ENCODE results near the gene LCN10. TPM values are rescaled to one million over a fixed set of nuclear protein-coding genes. Genes with fewer than 3 reads are reported as not detected.

The LCN10 gene
- total RNA-seq, 6 donors from 2014 or later: 0.39 to 17.8 (median 2.2) TPM

GRCh38 chr9:136747161-136748060, 4.7 kb upstream of the LCN10 start:
- Histone ChIP-seq H3K36me3 (no peaks in the 10 kb centered on the region), H3K27ac (no peak overlapping the region), H3K4me1 (peaks cover 0 to 15% (median 8%) of the 10 kb centered on the region in 4 donors), H3K4me3 (no peak overlapping the region), H3K9me3 (peaks cover 0 to 5% (median 0%) of the 10 kb centered on the region in 4 donors), H3K27me3 (peaks cover 0 to 7% (median 2%) of the 10 kb centered on the region in 4 donors)
- ATAC-seq (ENCODE audit: low FRiP score in 2 of 2): no peak
- TF ChIP-seq POLR2AphosphoS5 (IDR thresholded peaks at IDR 0.05) (no peak), CTCF (IDR thresholded peaks at IDR 0.05) (no peak), EP300 (IDR thresholded peaks at IDR 0.05) (no peak), POLR2A (IDR thresholded peaks at IDR 0.05) (no peak)
- WGBS, 2 donors: 90 to 91% methylated on average over 22 of the region's 22 CpGs
- peak in 1 of 2 donors; percentile 53 for DNase-seq

- DNase-seq: peak in 1 of 2 donors; percentile 71
- peaks cover 0 to 15% (median 9%) of the 10 kb centered on the region in 4 donors for H3K27me3 ChIP-seq
- TF ChIP-seq EP300 (IDR thresholded peaks at IDR 0.05) (no peak), POLR2A (IDR thresholded peaks at IDR 0.05) (no peak), POLR2AphosphoS5 (IDR thresholded peaks at IDR 0.05) (no peak)
- no peak for ATAC-seq (ENCODE audit: low FRiP score in 2 of 2)
- H3K4me1 ChIP-seq: peaks cover 0 to 23% (median 16%) of the 10 kb centered on the region in 4 donors
- no peaks in the 10 kb centered on the region for H3K36me3 ChIP-seq
- peaks cover 0 to under 1% (median 0%) of the 10 kb centered on the region in 4 donors for H3K9me3 ChIP-seq
- no peak overlapping the region for H3K4me3 ChIP-seq
- WGBS, 2 donors: 93% methylated on average over 13 of the region's 18 CpGs; no CpG with 5 or more reads in 1 of the 2 donors
- H3K27ac ChIP-seq: peak overlapping the region in 1 of 4 donors; percentile 27
Measured at GRCh38 chr9:136746621-136747020, 3.9 kb upstream of the LCN10 start.

- ATAC-seq (ENCODE audit: low FRiP score in 2 of 2) (no peak), DNase-seq (no peak)
- H3K4me3 ChIP-seq: peak overlapping the region in 1 of 4 donors; percentile 29
- H3K9me3 ChIP-seq: no peaks in the 10 kb centered on the region
- TF ChIP-seq POLR2A (IDR thresholded peaks at IDR 0.05): no peak
- TF ChIP-seq POLR2AphosphoS5 (IDR thresholded peaks at IDR 0.05): no peak
- TF ChIP-seq EP300 (IDR thresholded peaks at IDR 0.05): no peak
- TF ChIP-seq CTCF (IDR thresholded peaks at IDR 0.05): no peak
- H3K4me1 ChIP-seq: peaks cover under 1 to 28% (median 21%) of the 10 kb centered on the region in 4 donors
- H3K27me3 ChIP-seq: peaks cover 0 to 20% (median 11%) of the 10 kb centered on the region in 4 donors
- WGBS, 2 donors: 47 to 51% methylated on average over 12 to 16 of the region's 22 CpGs
- no peaks in the 10 kb centered on the region for H3K36me3 ChIP-seq
- H3K27ac ChIP-seq: no peak overlapping the region
Measured at GRCh38 chr9:136746155-136746490, 3.4 kb upstream of the LCN10 start.

- WGBS, 2 donors: 68% methylated on average over 8 to 18 of the region's 23 CpGs
- ATAC-seq (ENCODE audit: low FRiP score in 2 of 2) (no peak), DNase-seq (peak in 1 of 2 donors; percentile 52)
- peak overlapping the region in 1 of 4 donors; percentile 0 for H3K27ac ChIP-seq
- no peaks in the 10 kb centered on the region for H3K9me3 ChIP-seq
- no peaks in the 10 kb centered on the region for H3K36me3 ChIP-seq
- TF ChIP-seq POLR2A (IDR thresholded peaks at IDR 0.05) (no peak), CTCF (IDR thresholded peaks at IDR 0.05) (no peak), EP300 (IDR thresholded peaks at IDR 0.05) (no peak), POLR2AphosphoS5 (IDR thresholded peaks at IDR 0.05) (no peak)
- peaks cover 0 to 26% (median 12%) of the 10 kb centered on the region in 4 donors for H3K27me3 ChIP-seq
- H3K4me1 ChIP-seq: peaks cover 4 to 33% (median 26%) of the 10 kb centered on the region in 4 donors
- peak overlapping the region in 1 of 4 donors; percentile 29 for H3K4me3 ChIP-seq
Measured at GRCh38 chr9:136745389-136746154, 2.8 kb upstream of the LCN10 start.

- WGBS, 2 donors: 82% methylated on average over 16 of the region's 18 CpGs; no CpG with 5 or more reads in 1 of the 2 donors
- H3K27me3 ChIP-seq: peaks cover 0 to 27% (median 12%) of the 10 kb centered on the region in 4 donors
- ATAC-seq (ENCODE audit: low FRiP score in 2 of 2) (no peak), DNase-seq (peak in 1 of 2 donors; percentile 53)
- TF ChIP-seq POLR2A (IDR thresholded peaks at IDR 0.05) (no peak), EP300 (IDR thresholded peaks at IDR 0.05) (no peak), POLR2AphosphoS5 (IDR thresholded peaks at IDR 0.05) (no peak), CTCF (IDR thresholded peaks at IDR 0.05) (no peak)
- H3K27ac ChIP-seq: no peak overlapping the region
- no peaks in the 10 kb centered on the region for H3K9me3 ChIP-seq
- H3K4me1 ChIP-seq: peaks cover 4 to 33% (median 26%) of the 10 kb centered on the region in 4 donors
- H3K36me3 ChIP-seq: no peaks in the 10 kb centered on the region
- H3K4me3 ChIP-seq: no peak overlapping the region
Measured at GRCh38 chr9:136744773-136745172, 2.0 kb upstream of the LCN10 start.

Data from upper lobe of left lung (tissue), 6 donors.